Smooth muscle cell of the umbilical artery (primary cell): Measurements from ENCODE around the gene GP5. TPM values are rescaled to one million over a fixed set of nuclear protein-coding genes. Genes with fewer than 3 reads are reported as not detected.

Source experiments
- total RNA-seq: library from RNA; depleted of rRNA; stranded (reverse); fragments of >200 nt; gene quantifications from 2 replicates; pipeline ENCODE4 v1.2.3, GENCODE V29; 2014

The GP5 gene, protein sequence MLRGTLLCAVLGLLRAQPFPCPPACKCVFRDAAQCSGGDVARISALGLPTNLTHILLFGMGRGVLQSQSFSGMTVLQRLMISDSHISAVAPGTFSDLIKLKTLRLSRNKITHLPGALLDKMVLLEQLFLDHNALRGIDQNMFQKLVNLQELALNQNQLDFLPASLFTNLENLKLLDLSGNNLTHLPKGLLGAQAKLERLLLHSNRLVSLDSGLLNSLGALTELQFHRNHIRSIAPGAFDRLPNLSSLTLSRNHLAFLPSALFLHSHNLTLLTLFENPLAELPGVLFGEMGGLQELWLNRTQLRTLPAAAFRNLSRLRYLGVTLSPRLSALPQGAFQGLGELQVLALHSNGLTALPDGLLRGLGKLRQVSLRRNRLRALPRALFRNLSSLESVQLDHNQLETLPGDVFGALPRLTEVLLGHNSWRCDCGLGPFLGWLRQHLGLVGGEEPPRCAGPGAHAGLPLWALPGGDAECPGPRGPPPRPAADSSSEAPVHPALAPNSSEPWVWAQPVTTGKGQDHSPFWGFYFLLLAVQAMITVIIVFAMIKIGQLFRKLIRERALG
- 0.14 and 0.59 TPM in 2 replicates for total RNA-seq

DNA sequence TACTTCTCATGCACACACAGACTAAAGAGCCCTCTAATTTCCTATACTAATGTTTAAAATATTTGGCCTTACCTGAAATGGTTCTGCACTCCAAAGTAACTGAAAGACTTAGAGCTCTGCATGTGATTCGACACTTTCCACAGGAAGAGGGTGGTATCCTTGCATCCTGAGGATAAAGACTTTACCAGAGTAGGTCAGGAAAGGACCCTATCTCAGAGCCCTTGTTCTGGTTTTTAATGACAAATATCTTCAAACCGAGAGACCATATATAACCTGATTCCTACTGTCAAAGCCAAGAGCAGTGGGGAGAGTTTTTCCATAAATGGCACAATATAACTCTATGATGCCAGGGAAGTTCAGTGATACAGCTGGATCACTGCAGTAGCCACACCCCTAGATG lies at the start of gene GP5:
Gene GP5 (minus strand): TSS at position 101 of the 400 bp plus-strand sequence. CDS start 984 bp downstream, outside the sequence.

DNA sequence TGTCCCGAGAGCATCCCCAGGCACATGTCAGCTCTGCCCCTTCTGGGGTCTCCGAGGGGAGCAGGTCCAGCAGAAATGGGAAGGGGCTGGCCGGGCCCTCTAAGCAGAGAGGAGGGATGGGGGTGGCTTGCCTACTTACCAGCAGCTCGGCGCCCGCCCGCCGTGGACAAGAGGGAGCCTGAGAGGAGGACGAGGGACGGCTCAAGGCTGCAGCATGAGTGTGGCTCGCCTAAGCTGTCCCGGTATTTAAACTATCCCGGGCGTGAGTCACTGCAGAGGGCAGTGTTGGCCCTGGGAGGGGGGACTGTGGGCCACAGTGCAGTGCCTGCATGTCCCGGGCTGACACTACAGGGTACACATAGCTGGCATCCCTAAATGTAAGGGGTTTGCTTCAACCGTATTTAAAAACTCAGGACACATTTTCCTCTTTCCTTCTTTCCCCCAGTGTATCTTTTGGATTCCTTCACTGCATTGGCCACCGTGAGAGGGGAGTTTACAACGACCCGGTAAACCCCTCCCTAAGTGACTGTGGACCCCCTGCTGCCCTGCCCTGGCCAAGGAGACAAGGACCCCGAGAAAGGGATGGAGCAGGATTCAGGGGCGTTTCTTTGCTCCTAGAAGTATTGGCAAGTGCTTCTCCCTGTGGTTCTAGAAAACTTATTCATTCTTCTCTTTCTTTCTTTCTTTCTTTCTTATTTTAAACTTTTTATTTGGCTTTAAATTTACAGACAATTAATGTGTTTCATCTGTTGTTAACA lies 29.4 kb downstream of the GP5 start, which contains the start of gene LRRC15:
Gene LRRC15 (minus strand): TSS at position 222 of the 758 bp plus-strand sequence. CDS start 8,700 bp downstream, outside the sequence.

DNA sequence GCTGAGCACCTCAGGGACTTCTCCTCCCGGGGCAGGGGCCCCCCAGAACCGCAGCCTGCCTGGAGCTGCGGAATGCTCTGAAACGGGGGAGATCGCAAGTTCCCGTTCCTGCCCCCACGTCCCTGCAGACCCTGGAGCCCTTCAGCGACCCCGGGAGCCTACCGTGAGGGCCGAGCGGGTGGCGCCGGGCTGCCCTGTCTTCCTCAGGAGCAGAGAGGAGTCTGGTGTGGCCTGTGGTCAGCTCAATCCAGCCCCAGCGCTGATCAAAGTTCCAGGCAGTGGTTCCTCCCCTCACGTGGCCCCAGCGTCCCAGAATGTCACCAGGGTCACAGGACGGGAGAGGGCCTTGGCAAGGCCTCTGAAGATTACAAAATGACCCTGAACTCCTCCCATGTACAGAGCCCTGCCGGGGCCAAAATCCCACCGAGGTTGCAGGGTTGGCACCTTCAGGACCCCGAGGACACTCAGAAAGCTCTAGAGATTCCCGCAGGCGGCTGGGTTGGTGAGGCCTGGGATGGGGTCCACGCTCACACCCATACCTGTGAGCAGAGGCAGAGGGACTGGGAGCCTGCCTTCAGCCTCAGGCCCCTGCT lies 47.9 kb downstream of the GP5 start, which contains the start of gene CPN2:
Gene CPN2 (minus strand): TSS at position 249 of the 593 bp plus-strand sequence. CDS start 8,626 bp downstream, outside the sequence.

Other genes with a start within 250 kb of the GP5 start
- not detected in 2 replicates for gene CPN2, start 47.9 kb downstream of the GP5 start, total RNA-seq
- 2.2 and 2.4 TPM in 2 replicates for gene LRRC15, start 29.5 kb downstream of the GP5 start, total RNA-seq
- gene ATP13A3, start 87.7 kb upstream of the GP5 start, total RNA-seq: 813 and 968 TPM in 2 replicates
- gene TMEM44, start 234.2 kb upstream of the GP5 start, total RNA-seq: 17.2 and 27.5 TPM in 2 replicates